GM23338 (cell line): ENCODE results near the gene SMYD3. TPM values are rescaled to one million over a fixed set of nuclear protein-coding genes. Genes with fewer than 3 reads are reported as not detected.

ENCODE experiments used
- ATAC-seq: fragments of 200-7000 bp; cut with Tn5 transposase; 3 replicates; pipeline ENCODE4 v1.9.1; 2020
- DNase-seq: peaks from one replicate; pipeline ENCODE4 v3.0.0-alpha.2; 2015; ENCODE audit warnings: low spot score
- H2AFZ ChIP-seq: fragments of 200-600 bp; sonication (generic); 2 replicates; pipeline ENCODE4 v1.8.0; 2016; ENCODE audit warnings: antibody characterized with exemption, mild to moderate bottlenecking, moderate library complexity
- H3F3A ChIP-seq: fragments of 200-600 bp; sonication (generic); replicated peaks from 2 replicates; pipeline ENCODE4 v1.8.0; 2017; ENCODE audit warnings: antibody characterized with exemption, mixed run types, low read depth
- H3K27ac ChIP-seq: fragments of 200-600 bp; sonication (generic); 2 replicates; pipeline ENCODE4 v1.6.1; 2016; ENCODE audit warnings: low read depth
- H3K27me3 ChIP-seq: fragments of 200-600 bp; sonication (generic); 2 replicates; pipeline ENCODE4 v1.8.0; 2016; ENCODE audit warnings: mild to moderate bottlenecking, mixed run types, moderate library complexity; ENCODE audit not compliant: insufficient read depth
- H3K36me3 ChIP-seq: fragments of 200-600 bp; sonication (generic); 2 replicates; pipeline ENCODE4 v1.8.0; 2016; ENCODE audit warnings: mild to moderate bottlenecking; ENCODE audit not compliant: insufficient read depth
- H3K4me1 ChIP-seq: fragments of 200-600 bp; sonication (generic); 2 replicates; pipeline ENCODE4 v1.8.0; 2016; ENCODE audit warnings: mild to moderate bottlenecking, moderate library complexity; ENCODE audit not compliant: insufficient read depth
- H3K4me2 ChIP-seq: fragments of 200-600 bp; sonication (generic); 2 replicates; pipeline ENCODE4 v1.7.1; 2017; ENCODE audit warnings: mixed run types
- H3K4me3 ChIP-seq: fragments of 200-600 bp; sonication (generic); 2 replicates; pipeline ENCODE4 v1.6.1; 2016; ENCODE audit warnings: mixed run types
- H3K79me2 ChIP-seq: fragments of 200-600 bp; sonication (generic); replicated peaks from 2 replicates; pipeline ENCODE4 v1.8.0; 2017; ENCODE audit warnings: mild to moderate bottlenecking; ENCODE audit not compliant: insufficient read depth
- H3K9me2 ChIP-seq: fragments of 200-600 bp; sonication (generic); 2 replicates; pipeline ENCODE4 v1.8.0; 2017; ENCODE audit not compliant: insufficient read depth
- H4K20me1 ChIP-seq: fragments of 200-600 bp; sonication (generic); replicated peaks from 2 replicates; pipeline ENCODE4 v1.8.0; 2017; ENCODE audit warnings: mild to moderate bottlenecking; ENCODE audit not compliant: insufficient read depth
- H3K27ac Mint-ChIP-seq: 2 replicates; pipeline ENCODE4 v1.8.0; 2020; ENCODE audit warnings: inconsistent platforms, mild to moderate bottlenecking, moderate library complexity, mixed read lengths
- H3K27me3 Mint-ChIP-seq: 3 replicates; pipeline ENCODE4 v1.8.0; 2022; ENCODE audit warnings: low read depth, mild to moderate bottlenecking, moderate library complexity, mixed read lengths, inconsistent platforms; ENCODE audit not compliant: insufficient read depth, poor library complexity
- H3K36me3 Mint-ChIP-seq: 3 replicates; pipeline ENCODE4 v1.8.0; 2021; ENCODE audit warnings: low read depth, mild to moderate bottlenecking, inconsistent platforms, moderate library complexity, mixed read lengths
- H3K4me1 Mint-ChIP-seq: 3 replicates; pipeline ENCODE4 v1.8.0; 2020; ENCODE audit warnings: mild to moderate bottlenecking, inconsistent platforms, mixed read lengths
- H3K4me3 Mint-ChIP-seq: 3 replicates; pipeline ENCODE4 v1.8.0; 2021; ENCODE audit warnings: moderate library complexity, mild to moderate bottlenecking, inconsistent platforms, mixed read lengths
- H3K9me3 Mint-ChIP-seq: 3 replicates; pipeline ENCODE4 v1.8.0; 2020; ENCODE audit warnings: moderate library complexity, mild to moderate bottlenecking, inconsistent platforms, mixed read lengths
- CREB1 ChIP-seq: fragments of 250-450 bp; sonication (Bioruptor Pico); IDR thresholded peaks from 2 replicates; pipeline ENCODE4 v1.5.0; 2020; ENCODE audit warnings: low read depth, mild to moderate bottlenecking, moderate library complexity
- EZH2 ChIP-seq: fragments of 200-600 bp; sonication (generic); IDR thresholded peaks from one replicate; pipeline ENCODE4 v1.8.0; 2017; ENCODE audit warnings: antibody characterized with exemption, mild to moderate bottlenecking, low read depth; ENCODE audit not compliant: unreplicated experiment
- EZH2phosphoT487 ChIP-seq: fragments of 200-600 bp; sonication (generic); IDR thresholded peaks from one replicate; pipeline ENCODE4 v1.8.1; 2018; ENCODE audit warnings: antibody characterized with exemption; ENCODE audit not compliant: unreplicated experiment
- JUNB ChIP-seq: IDR thresholded peaks from one replicate; pipeline ENCODE4 v1.6.1; 2016; ENCODE audit warnings: antibody characterized with exemption; ENCODE audit not compliant: unreplicated experiment
- NANOG ChIP-seq: IDR thresholded peaks from 2 replicates; pipeline ENCODE4 v1.6.1; 2016; ENCODE audit warnings: antibody characterized with exemption, borderline replicate concordance
- POLR2AphosphoS5 ChIP-seq: IDR thresholded peaks from 2 replicates; pipeline ENCODE4 v1.6.1; 2016; ENCODE audit warnings: antibody characterized with exemption, low read depth
- REST ChIP-seq: IDR thresholded peaks from one replicate; pipeline ENCODE4 v1.6.1; 2018; ENCODE audit warnings: antibody characterized with exemption; ENCODE audit not compliant: unreplicated experiment
- STAT1 ChIP-seq: IDR thresholded peaks from one replicate; pipeline ENCODE4 v1.6.1; 2016; ENCODE audit warnings: antibody characterized with exemption; ENCODE audit not compliant: unreplicated experiment
- ZNF114 ChIP-seq: fragments of 250-450 bp; sonication (Bioruptor Pico); IDR thresholded peaks from 2 replicates; pipeline ENCODE4 v1.5.0; 2020; ENCODE audit warnings: mild to moderate bottlenecking, moderate library complexity
- ZNF462 ChIP-seq: fragments of 250-450 bp; sonication (Bioruptor Pico); IDR thresholded peaks from 2 replicates; pipeline ENCODE4 v1.5.0; 2020; ENCODE audit warnings: mild to moderate bottlenecking, moderate library complexity
- polyA plus RNA-seq: library from polyadenylated mRNA; unstranded; fragments of >200 nt; fragmentation: Nextera tagmentation; extraction: Ambion mirVana; gene quantifications from 2 replicates; pipeline ENCODE4 v1.2.1, GENCODE V29; 2016
- total RNA-seq: library from RNA; depleted of rRNA; stranded (reverse); fragments of >200 nt; shearing (Covaris generic); gene quantifications from 2 replicates; pipeline ENCODE4 v1.2.3, GENCODE V29; 2014
- TF ChIP-seq, protein P1 (sequence below), 2 experiments: fragments of 200-600 bp in 1 of 2; sonication (generic) in 1 of 2; conservative IDR thresholded peaks; 2 replicates each; pipeline versions ENCODE4 v1.5.1 to v1.6.1; 2016 to 2017; ENCODE audit warnings: antibody characterized with exemption in 2 of 2, low read depth in 2 of 2, mild to moderate bottlenecking in 2 of 2, moderate library complexity in 1 of 2

Gene SMYD3
- total and polyA plus RNA-seq, 2 experiments from 2014 or later: 31.8 to 34.4 TPM

DNA sequence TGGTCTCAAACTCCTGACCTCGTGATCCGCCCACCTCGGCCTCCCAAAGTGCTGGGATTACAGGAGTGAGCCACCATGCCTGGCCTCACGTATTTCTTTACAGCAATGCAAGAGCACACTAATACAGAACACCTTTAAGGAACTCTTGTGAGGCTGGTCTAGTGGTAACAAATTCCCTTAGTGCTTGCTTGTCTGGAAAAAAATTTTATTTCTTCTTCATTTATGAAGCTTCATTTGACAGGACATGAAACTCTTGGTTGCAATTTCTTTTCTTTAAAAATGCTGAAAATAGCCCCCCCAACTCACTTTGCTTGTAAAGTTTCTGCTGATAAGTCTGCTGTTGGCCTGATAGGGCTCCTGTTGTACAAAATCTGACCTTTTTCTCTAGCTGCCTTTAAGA, 248.8 kb downstream of the SMYD3 start:
- Mint-ChIP-seq H3K27ac (no peak overlapping the region), H3K9me3 (peaks cover 9% of the 10 kb centered on the region; the same call in 2 of the 3 replicates), H3K27me3 (no peaks in the 10 kb centered on the region), H3K36me3 (peaks cover 2% of the 10 kb centered on the region; the same call in 1 of the 3 replicates), H3K4me3 (no peak overlapping the region), H3K4me1 (peaks cover 7% of the 10 kb centered on the region; the same call in 2 of the 3 replicates)
- Histone ChIP-seq H3K9me2 (no peaks in the 10 kb centered on the region), H3K36me3 (no peaks in the 10 kb centered on the region), H3K79me2 (no peaks in the 10 kb centered on the region), H3K4me1 (peaks cover 8% of the 10 kb centered on the region; the same call in 1 of the 2 replicates), H3K4me3 (no peak overlapping the region), H3K27me3 (no peaks in the 10 kb centered on the region), H3F3A (no peaks in the 10 kb centered on the region), H4K20me1 (no peaks in the 10 kb centered on the region), H3K27ac (no peak overlapping the region), H2AFZ (no peak overlapping the region), H3K4me2 (no peak overlapping the region)
- DNase-seq (no peak), ATAC-seq (no peak)
- TF ChIP-seq EZH2phosphoT487 (no peak), EZH2 (no peak), REST (no peak), JUNB (no peak), CREB1 (CRISPR knock-in tag) (no peak), ZNF114 (CRISPR knock-in tag) (no peak), ZNF462 (CRISPR knock-in tag) (no peak), STAT1 (no peak), POLR2AphosphoS5 (no peak), NANOG (no peak)
- TF ChIP-seq, protein P1, sequence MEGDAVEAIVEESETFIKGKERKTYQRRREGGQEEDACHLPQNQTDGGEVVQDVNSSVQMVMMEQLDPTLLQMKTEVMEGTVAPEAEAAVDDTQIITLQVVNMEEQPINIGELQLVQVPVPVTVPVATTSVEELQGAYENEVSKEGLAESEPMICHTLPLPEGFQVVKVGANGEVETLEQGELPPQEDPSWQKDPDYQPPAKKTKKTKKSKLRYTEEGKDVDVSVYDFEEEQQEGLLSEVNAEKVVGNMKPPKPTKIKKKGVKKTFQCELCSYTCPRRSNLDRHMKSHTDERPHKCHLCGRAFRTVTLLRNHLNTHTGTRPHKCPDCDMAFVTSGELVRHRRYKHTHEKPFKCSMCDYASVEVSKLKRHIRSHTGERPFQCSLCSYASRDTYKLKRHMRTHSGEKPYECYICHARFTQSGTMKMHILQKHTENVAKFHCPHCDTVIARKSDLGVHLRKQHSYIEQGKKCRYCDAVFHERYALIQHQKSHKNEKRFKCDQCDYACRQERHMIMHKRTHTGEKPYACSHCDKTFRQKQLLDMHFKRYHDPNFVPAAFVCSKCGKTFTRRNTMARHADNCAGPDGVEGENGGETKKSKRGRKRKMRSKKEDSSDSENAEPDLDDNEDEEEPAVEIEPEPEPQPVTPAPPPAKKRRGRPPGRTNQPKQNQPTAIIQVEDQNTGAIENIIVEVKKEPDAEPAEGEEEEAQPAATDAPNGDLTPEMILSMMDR (conservative IDR thresholded peaks at IDR 0.05; ENCODE audit: low read depth in 2 of 2): no peak
